Tibial artery (tissue), 4 donors: ENCODE results near the gene OPCML.

Source experiments
- DNase-seq, 2 donors: peaks; one replicate each; pipeline ENCODE4 v3.0.0-alpha.2; 2019
- H3K27ac ChIP-seq, 2 donors: fragments of 200-600 bp; sonication (generic) in 1 of 2; 1 replicate in 1 of 2; 2 replicates in 1 of 2; pipeline ENCODE4 v1.5.1; 2018 to 2019; ENCODE audit warnings: mild to moderate bottlenecking in 1 of 2
- H3K27me3 ChIP-seq, 2 donors: fragments of 200-600 bp; sonication (generic) in 1 of 2; one replicate each; pipeline versions ENCODE4 v1.5.1 to v1.6.0; 2016 to 2019
- H3K36me3 ChIP-seq, 3 donors: fragments of 200-600 bp; sonication (generic) in 2 of 3; one replicate each; pipeline ENCODE4 v1.5.1; 2016 to 2019; ENCODE audit warnings: mild to moderate bottlenecking in 2 of 3
- H3K4me1 ChIP-seq, 4 donors: fragments of 200-600 bp; sonication (generic) in 2 of 4; 1 replicate in 3 of 4; 2 replicates in 1 of 4; pipeline ENCODE4 v1.5.1; 2016 to 2019
- H3K4me3 ChIP-seq, 2 donors: fragments of 200-600 bp; sonication (generic) in 1 of 2; 1 replicate in 1 of 2; 2 replicates in 1 of 2; pipeline ENCODE4 v1.5.1; 2018 to 2019; ENCODE audit warnings: mild to moderate bottlenecking in 2 of 2
- H3K9me3 ChIP-seq, 3 donors: fragments of 200-600 bp; sonication (generic) in 1 of 3; one replicate each; pipeline ENCODE4 v1.5.1; 2016 to 2019
- CTCF ChIP-seq, 2 experiments: fragments of 200-600 bp in 1 of 2; fragments of 450-650 bp in 1 of 2; IDR thresholded peaks; one replicate each; pipeline ENCODE4 v1.5.1; 2017 to 2019; ENCODE audit warnings: antibody characterized with exemption in 2 of 2, mild to moderate bottlenecking in 1 of 2, moderate library complexity in 1 of 2
- intact Hi-C: fragments of 100-400 bp; cut with DNase I; formaldehyde crosslinking; loops from one replicate; pipeline ENCODE4 v1.15.0; 2023; ENCODE audit warnings: low total_unique reads

The OPCML gene

DNA sequence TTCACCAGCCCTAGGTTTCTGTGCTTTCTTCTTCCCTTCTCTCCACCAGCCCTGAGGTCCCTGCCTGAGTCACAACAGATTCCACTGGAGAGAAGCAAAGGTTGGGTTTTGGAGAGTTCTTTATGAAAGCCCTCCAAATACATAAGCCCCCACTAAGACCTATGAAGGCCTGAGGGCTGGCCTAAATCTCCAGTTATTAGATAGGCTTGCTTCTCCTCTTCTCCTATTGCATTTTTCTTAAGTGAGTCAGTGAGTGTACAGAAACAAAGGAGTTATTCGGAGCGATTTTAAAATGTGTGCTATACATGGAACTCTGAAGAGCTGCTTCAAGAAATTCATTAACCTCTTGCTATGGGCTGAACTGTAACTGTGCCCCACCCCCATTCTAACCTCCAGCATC is 1057.3 kb downstream of the OPCML start:
- no peak for DNase-seq
- H3K4me3 ChIP-seq, result no peak overlapping the region
- no peak for TF ChIP-seq CTCF (IDR thresholded peaks at IDR 0.05)
- no peaks in the 10 kb centered on the region for H3K4me1 ChIP-seq
- intact Hi-C loops, result no loop called here
- H3K27ac ChIP-seq, result no peak overlapping the region
- H3K9me3 ChIP-seq, result no peaks in the 10 kb centered on the region
- H3K36me3 ChIP-seq, result no peaks in the 10 kb centered on the region
- H3K27me3 ChIP-seq, result no peaks in the 10 kb centered on the region

DNA sequence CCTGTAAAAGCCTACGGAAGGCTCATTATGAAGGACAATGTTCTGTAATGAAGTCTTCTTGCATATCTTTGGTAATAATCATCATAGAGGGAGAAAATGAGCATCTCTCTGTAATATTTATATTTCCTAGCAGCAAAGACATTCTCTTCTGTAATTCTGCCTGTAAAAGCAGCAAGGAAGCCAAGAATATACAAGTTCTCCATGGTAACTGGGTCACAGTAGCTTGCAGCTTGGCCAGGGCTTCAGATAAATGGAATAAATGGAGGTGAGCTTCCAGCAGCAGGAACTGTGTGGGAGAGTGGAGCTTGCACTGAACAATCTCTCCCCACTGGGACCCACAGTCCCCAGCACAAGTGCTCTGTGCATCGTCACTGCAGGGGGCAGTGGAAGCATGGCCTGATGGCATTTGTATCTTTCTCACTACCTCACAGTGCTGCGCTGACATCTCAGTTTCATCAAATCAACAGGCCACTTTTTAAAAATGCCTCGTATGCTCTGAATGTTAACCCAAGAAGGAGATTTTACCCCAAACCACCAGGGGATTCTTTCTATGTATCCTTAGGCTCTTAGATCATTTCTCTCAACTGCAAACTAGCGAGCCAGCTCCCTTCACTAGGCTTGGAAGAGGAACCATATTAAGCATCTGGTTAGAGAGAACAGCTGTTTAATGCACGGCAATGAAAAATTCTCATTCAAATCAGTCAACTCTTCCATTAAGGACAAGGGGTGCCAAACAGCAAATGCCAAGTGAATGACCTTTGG is 1059.7 kb downstream of the OPCML start:
- Histone ChIP-seq H3K4me1 (no peaks in the 10 kb centered on the region), H3K27ac (no peak overlapping the region), H3K4me3 (no peak overlapping the region), H3K9me3 (no peaks in the 10 kb centered on the region), H3K36me3 (no peaks in the 10 kb centered on the region), H3K27me3 (no peaks in the 10 kb centered on the region)
- no peak for DNase-seq
- intact Hi-C loops, result no loop called here
- no peak for TF ChIP-seq CTCF (IDR thresholded peaks at IDR 0.05)

DNA sequence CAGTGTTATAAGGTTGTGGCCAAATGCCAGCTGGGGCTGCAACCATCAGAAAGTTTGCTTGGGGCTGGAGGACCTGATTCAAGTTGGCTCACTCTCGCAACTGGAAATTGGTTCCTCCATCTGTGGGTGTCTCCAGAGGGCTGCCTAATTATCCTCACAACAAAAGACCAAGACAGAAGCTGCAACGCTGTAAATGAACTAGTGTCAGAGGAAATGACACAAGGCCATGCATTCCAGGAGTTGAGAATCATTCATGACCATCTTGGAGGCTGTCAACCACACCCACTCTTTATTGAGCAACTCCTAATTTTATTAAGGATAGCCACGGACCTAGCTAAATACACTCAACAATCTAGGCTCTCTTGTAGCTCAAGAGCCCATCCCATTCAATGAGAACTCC is 1060.8 kb downstream of the OPCML start:
- no peak overlapping the region for H3K4me3 ChIP-seq
- no peaks in the 10 kb centered on the region for H3K4me1 ChIP-seq
- H3K9me3 ChIP-seq, result no peaks in the 10 kb centered on the region
- intact Hi-C loops, result no loop called here
- no peak for DNase-seq
- no peaks in the 10 kb centered on the region for H3K36me3 ChIP-seq
- no peaks in the 10 kb centered on the region for H3K27me3 ChIP-seq
- H3K27ac ChIP-seq, result no peak overlapping the region
- TF ChIP-seq CTCF (IDR thresholded peaks at IDR 0.05), result no peak

- Histone ChIP-seq H3K4me1 (no peaks in the 10 kb centered on the region), H3K36me3 (no peaks in the 10 kb centered on the region), H3K27me3 (no peaks in the 10 kb centered on the region), H3K27ac (no peak overlapping the region), H3K9me3 (no peaks in the 10 kb centered on the region), H3K4me3 (no peak overlapping the region)
- intact Hi-C loops, result no loop called here
- DNase-seq, result no peak
- TF ChIP-seq CTCF (IDR thresholded peaks at IDR 0.05), result no peak
These were observed 1065.3 kb downstream of the OPCML start for GRCh38 chr11:132466983-132467382.

- no peaks in the 10 kb centered on the region for H3K9me3 ChIP-seq
These were observed 1067.4 kb downstream of the OPCML start for GRCh38 chr11:132464939-132465338.

More at GRCh38 chr11:132464939-132465338, 1067.4 kb downstream of the OPCML start:
- TF ChIP-seq CTCF (IDR thresholded peaks at IDR 0.05), result no peak
- Histone ChIP-seq H3K4me1 (no peaks in the 10 kb centered on the region), H3K4me3 (no peak overlapping the region), H3K36me3 (no peaks in the 10 kb centered on the region), H3K27ac (no peak overlapping the region), H3K27me3 (no peaks in the 10 kb centered on the region)
- DNase-seq, result no peak
- intact Hi-C loops, result no loop called here
